ENCODE data around the gene ZNF165.

Gene ZNF165

GRCh38 chr6:28080631-28081485 is 490 bp downstream of the ZNF165 start (continued):
- TF ChIP-seq ZNF645 (tag by site-specific recombination; IDR thresholded peaks at IDR 0.05) (no peak), SCRT1 (tag by site-specific recombination; IDR thresholded peaks at IDR 0.05; ENCODE audit: borderline replicate concordance) (no peak), GLI2 (tag by site-specific recombination; IDR thresholded peaks at IDR 0.05; ENCODE audit: borderline replicate concordance, low read depth) (no peak; the same call in 1 of the 2 replicates), ZNF112 (tag by site-specific recombination; IDR thresholded peaks at IDR 0.05) (no peak), ZNF48 (tag by site-specific recombination; IDR thresholded peaks at IDR 0.05) (no peak), ZFP3 (tag by site-specific recombination; IDR thresholded peaks at IDR 0.05; ENCODE audit: low read depth) (no peak), ZNF148 (tag by site-specific recombination; IDR thresholded peaks at IDR 0.05; ENCODE audit: borderline replicate concordance) (no peak), ZNF571 (tag by site-specific recombination; IDR thresholded peaks at IDR 0.05) (no peak), ZNF221 (tag by site-specific recombination; IDR thresholded peaks at IDR 0.05; ENCODE audit: borderline replicate concordance) (no peak), ZBTB7A (tag by site-specific recombination; IDR thresholded peaks at IDR 0.05; ENCODE audit: low read depth) (no peak), ZNF157 (tag by site-specific recombination; IDR thresholded peaks at IDR 0.05) (no peak), ZNF362 (tag by site-specific recombination; IDR thresholded peaks at IDR 0.05) (no peak; the same call in 1 of the 2 replicates), ZNF239 (tag by site-specific recombination; IDR thresholded peaks at IDR 0.05) (no peak), ZNF302 (tag by site-specific recombination; IDR thresholded peaks at IDR 0.05; ENCODE audit: low read depth) (no peak), KLF16 (tag by site-specific recombination; IDR thresholded peaks at IDR 0.05) (peak; percentile 78; the same call in 1 of the 2 replicates), KLF10 (tag by site-specific recombination; IDR thresholded peaks at IDR 0.05) (peak; percentile 63; the same call in 1 of the 2 replicates), SP2 (tag by site-specific recombination; IDR thresholded peaks at IDR 0.05) (peak; percentile 72), HIC1 (tag by site-specific recombination; IDR thresholded peaks at IDR 0.05) (no peak), ZNF394 (tag by site-specific recombination; IDR thresholded peaks at IDR 0.05; ENCODE audit: borderline replicate concordance) (peak; percentile 83), ZNF704 (tag by site-specific recombination; IDR thresholded peaks at IDR 0.05) (no peak), ZNF121 (tag by site-specific recombination; IDR thresholded peaks at IDR 0.05) (peak; percentile 68; the same call in 1 of the 2 replicates), GLI4 (tag by site-specific recombination; IDR thresholded peaks at IDR 0.05) (peak; percentile 50; the same call in 1 of the 2 replicates), HOXA7 (CRISPR knock-in tag; IDR thresholded peaks at IDR 0.05; ENCODE audit: borderline replicate concordance) (no peak), GLIS1 (tag by site-specific recombination; IDR thresholded peaks at IDR 0.05) (no peak), ZBTB11 (tag by site-specific recombination; conservative IDR thresholded peaks at IDR 0.05; ENCODE audit: low read depth) (peak; percentile 100), ZNF670 (tag by site-specific recombination; IDR thresholded peaks at IDR 0.05; ENCODE audit: low read depth) (no peak)

Measured in HEK293 (cell line).